Right ventricle myocardium superior (tissue), 1 donor: ENCODE results near the gene P3H3. TPM values are rescaled to one million over a fixed set of nuclear protein-coding genes. Genes with fewer than 3 reads are reported as not detected.

Source experiments
- ATAC-seq: fragments of 200-7000 bp; cut with Tn5 transposase; one replicate; pipeline ENCODE4 v1.9.1; 2020; ENCODE audit warnings: mild to moderate bottlenecking; ENCODE audit not compliant: poor library complexity
- DNase-seq: peaks from one replicate; pipeline ENCODE4 v3.0.0-alpha.2; 2020
- intact Hi-C: fragments of 100-400 bp; cut with DNase I; formaldehyde crosslinking; loops from one replicate; pipeline ENCODE4 v1.11.2; 2022
- total RNA-seq: library from RNA; stranded (reverse); fragmentation: NEBNext Ultra II Directional; extraction: Animal tissue kit (Norgen Biotek cat#: 25700); gene quantifications from one replicate; pipeline ENCODE4 v1.2.1, GENCODE V29; 2021
- donor health status: DM: no; HTN: yes; CAD: no; lungs with severe emphysema.

Gene P3H3
- total RNA-seq, 1 donor from 2014 or later = 10.0 TPM

GRCh38 chr12:6824085-6824775 lies 4.0 kb upstream of the P3H3 start:
- no peak for ATAC-seq
- DNase-seq = no peak
- intact Hi-C loops = no loop called here

GRCh38 chr12:6824901-6825381 lies 3.3 kb upstream of the P3H3 start:
- intact Hi-C loops = loop anchor here (5.0 kb wide), 2 partner anchors 73 to 88 kb away; partner anchors contain the start of gene MLF2
- no peak for DNase-seq

DNA sequence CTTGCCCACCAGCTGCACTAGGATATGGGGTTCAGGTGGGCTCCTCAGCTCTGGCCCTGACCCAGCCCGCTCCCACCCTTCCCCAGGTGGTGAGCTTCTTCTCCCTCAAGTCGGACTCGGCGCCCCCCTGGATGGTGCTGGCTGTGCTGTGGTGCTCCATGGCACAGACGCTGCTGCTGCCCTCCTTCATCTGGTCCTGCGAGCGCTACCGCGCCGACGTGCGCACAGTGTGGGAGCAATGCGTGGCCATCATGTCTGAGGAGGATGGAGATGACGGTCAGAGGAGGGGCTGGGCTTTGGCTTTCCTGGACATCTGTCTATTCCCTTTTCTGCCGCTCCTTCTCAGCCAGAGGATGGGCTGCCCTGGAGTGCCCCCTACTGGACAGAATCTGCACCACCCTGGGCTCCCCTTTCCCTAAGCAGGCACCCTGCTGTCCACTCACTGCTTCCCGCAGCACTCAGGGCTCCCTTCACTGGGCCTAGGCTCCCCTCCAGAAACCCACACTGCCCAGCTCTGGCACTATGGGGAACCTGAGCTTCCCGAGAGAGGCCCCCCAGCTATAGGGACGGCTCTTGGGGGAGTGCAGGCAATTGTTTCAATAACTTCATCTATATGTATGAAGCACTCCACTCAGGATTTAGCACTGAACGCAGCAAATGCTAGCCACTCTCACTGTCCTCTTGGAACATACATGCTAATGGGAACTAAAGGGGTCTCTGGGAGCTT lies 2.6 kb upstream of the P3H3 start:
- intact Hi-C loops = loop anchor here (5.0 kb wide), 2 partner anchors 73 to 88 kb away; partner anchors contain the start of gene MLF2
- DNase-seq = peak; percentile 91
- ATAC-seq = peak; percentile 62

More at GRCh38 chr12:6824901-6825381, 3.3 kb upstream of the P3H3 start:
- no peak for ATAC-seq

DNA sequence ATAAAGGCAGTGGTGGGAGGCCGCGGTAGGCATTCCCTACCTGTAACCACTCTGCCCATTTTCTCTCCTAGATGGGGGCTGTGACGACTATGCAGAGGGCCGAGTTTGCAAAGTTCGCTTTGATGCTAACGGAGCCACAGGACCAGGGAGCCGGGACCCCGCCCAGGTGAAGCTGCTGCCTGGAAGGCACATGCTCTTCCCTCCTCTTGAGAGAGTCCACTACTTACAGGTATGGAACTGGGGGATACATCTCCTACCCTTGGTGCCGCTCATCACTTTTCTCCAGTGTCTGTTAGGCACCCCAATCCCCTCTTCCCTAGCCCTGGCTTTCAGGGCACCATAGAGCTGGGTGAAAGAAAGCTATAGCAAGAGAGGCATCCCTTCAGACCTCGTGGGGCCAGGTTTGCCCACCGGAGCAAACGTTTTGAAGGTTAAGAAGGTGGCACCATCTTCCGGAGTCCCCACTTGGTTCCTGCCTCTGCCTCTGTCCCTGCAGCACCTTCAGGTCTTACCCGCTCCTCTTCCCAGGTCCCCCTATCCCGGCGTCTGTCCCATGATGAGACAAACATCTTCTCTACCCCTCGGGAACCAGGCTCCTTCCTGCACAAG lies 2.0 kb upstream of the P3H3 start:
- ATAC-seq = no peak
- no peak for DNase-seq
- intact Hi-C loops = loop anchor here (5.0 kb wide), 2 partner anchors 74 to 89 kb away; partner anchors contain the start of gene MLF2

- DNase-seq = no peak
- ATAC-seq = no peak
- intact Hi-C loops = loop anchor here (5.0 kb wide), 2 partner anchors 75 to 90 kb away; partner anchors contain the start of gene MLF2
These were observed 1.3 kb upstream of the P3H3 start for GRCh38 chr12:6826734-6827436.

GRCh38 chr12:6827437-6827911 lies 733 bp upstream of the P3H3 start:
- peak; percentile 66 for ATAC-seq
- DNase-seq = peak; percentile 92
- intact Hi-C loops = loop anchor here (5.0 kb wide), 2 partner anchors 75 to 90 kb away; partner anchors contain the start of gene MLF2

- peak; percentile 54 for DNase-seq
- intact Hi-C loops = loop anchor here (5.0 kb wide), 2 partner anchors 77 to 92 kb away; partner anchors contain the start of gene MLF2
These were observed 751 bp downstream of the P3H3 start for GRCh38 chr12:6828781-6829535.

GRCh38 chr12:6829536-6830220 lies 1.5 kb downstream of the P3H3 start:
- ATAC-seq (peak; percentile 4), DNase-seq (no peak)
- intact Hi-C loops = loop anchor here (5.0 kb wide), 2 partner anchors 77 to 92 kb away; partner anchors contain the start of gene MLF2

More at GRCh38 chr12:6828781-6829535, 751 bp downstream of the P3H3 start:
- peak; percentile 32 for ATAC-seq

- no peak for DNase-seq
- intact Hi-C loops = no loop called here
- ATAC-seq = no peak
These were observed 2.2 kb downstream of the P3H3 start for GRCh38 chr12:6830286-6830890.

DNA sequence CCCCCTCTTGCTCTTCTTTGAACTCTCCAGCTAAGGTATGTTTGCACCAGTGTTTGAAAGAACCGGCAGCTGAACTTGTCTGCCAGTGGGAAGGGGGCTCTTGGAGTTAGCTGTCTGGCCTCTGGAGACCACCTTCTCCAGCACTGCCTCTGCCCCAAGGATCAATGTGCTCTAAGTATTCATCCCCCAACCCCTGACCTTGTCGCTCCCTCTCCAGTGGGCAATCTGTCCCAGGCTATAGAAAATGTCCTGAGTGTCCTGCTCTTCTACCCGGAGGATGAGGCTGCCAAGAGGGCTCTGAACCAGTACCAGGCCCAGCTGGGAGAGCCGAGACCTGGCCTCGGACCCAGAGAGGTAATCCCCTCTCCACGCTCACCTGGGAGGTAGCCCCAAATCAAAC lies 2.8 kb downstream of the P3H3 start:
- ATAC-seq (no peak), DNase-seq (no peak)
- intact Hi-C loops = no loop called here

- no peak for DNase-seq
- ATAC-seq = no peak
- intact Hi-C loops = no loop called here
These were observed 3.3 kb downstream of the P3H3 start for GRCh38 chr12:6831450-6831995.

- no peak for ATAC-seq
- intact Hi-C loops = no loop called here
- DNase-seq = no peak
These were observed 3.9 kb downstream of the P3H3 start for GRCh38 chr12:6832125-6832524.

DNA sequence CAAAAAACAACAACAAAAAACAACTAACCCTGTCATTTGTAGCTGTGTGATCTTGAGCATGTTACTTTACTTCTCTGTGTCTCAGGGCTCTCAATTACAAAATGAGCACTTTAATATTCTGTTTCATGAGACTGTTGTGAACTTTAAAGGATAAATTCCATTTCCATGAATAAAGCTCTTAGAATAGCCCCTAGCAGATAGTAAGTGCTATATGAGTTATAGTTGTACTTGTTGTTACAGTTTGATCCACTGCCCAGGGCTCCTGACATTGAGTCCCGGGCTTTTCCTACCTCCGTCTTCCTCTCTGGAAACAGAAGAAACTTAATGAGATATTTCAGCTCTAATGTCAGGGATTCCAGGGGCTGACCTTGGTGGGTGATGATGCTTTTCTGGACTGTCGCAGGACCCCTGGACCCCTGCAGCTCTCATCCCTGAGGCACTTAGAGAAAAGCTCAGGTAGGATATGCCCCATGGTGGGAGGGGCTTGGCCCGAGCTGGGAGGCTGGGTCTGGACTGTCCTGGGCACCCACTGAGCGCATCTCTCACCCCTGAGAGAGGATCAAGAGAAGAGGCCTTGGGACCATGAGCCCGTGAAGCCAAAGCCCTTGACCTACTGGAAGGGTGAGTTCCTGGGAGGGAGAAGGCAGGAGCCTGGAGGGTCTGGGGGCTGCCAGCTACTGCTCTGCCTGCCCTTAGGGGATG lies 5.1 kb downstream of the P3H3 start:
- DNase-seq (no peak), ATAC-seq (peak; percentile 36)
- intact Hi-C loops = no loop called here

DNA sequence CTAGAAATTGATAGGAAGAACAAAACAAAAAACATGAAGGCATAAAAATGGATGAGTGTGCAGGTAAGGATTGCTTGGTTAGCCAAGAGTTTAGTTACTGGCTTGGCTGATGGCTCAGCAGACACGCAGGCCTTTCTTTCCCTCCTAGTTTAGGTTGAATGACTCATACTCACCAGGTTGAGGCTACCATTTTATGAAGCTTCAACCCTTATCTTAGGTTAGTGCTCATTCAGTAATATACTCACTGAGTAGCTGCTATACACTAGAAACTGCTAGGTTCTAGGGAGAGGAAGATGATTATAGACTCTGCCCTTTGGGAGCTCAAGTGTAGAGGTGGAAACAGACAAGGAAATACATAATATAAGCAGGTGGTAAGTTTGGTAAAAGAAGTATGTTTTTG lies 6.0 kb downstream of the P3H3 start:
- intact Hi-C loops = no loop called here
- no peak for DNase-seq
- no peak for ATAC-seq

DNA sequence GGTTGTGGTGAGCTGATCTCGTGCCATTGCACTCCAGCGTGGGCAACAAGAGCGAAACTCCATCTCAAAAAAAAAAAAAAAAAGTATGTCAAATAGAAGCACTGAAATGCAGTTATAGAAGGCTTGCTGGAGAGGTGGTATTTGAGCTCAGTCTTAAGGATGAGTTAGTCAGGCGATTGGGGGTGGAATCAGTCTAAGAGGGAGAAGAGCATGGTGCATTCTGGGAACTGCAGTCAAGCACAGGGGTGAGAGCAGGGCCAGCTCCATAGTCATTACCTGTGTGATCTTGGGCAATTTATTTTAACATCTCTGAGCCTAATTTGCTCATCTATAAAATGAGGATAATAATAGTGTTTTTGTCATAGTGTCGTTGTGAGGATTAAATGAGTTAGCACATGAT lies 6.7 kb downstream of the P3H3 start:
- intact Hi-C loops = no loop called here
- no peak for DNase-seq
- ATAC-seq = no peak

- ATAC-seq (no peak), DNase-seq (peak; percentile 22)
- intact Hi-C loops = no loop called here
These were observed 8.6 kb downstream of the P3H3 start for GRCh38 chr12:6836851-6837250.
